ENCODE measurements around the gene GTF3C6. TPM values are rescaled to one million over a fixed set of nuclear protein-coding genes. Genes with fewer than 3 reads are reported as not detected.

Gene GTF3C6
- total and polyA plus RNA-seq, 11 donors, result 55.4 to 154 (median 104) TPM

- intact Hi-C loops (cut with DNase I), result no loop called here
- DNase-seq, result no peak
Observed at GRCh38 chr6:110934381-110934898, 24.1 kb upstream of the GTF3C6 start.

GRCh38 chr6:110935171-110935570, 23.3 kb upstream of the GTF3C6 start:
- H3K36me3 ChIP-seq, result no peaks in the 10 kb centered on the region
- H3K9me3 ChIP-seq, result no peaks in the 10 kb centered on the region
- no peak for DNase-seq
- no peaks in the 10 kb centered on the region for H3K27me3 ChIP-seq
- no peak overlapping the region for H3K27ac ChIP-seq
- intact Hi-C loops (cut with DNase I), result no loop called here
- TF ChIP-seq CTCF (IDR thresholded peaks at IDR 0.05) (no peak), POLR2A (IDR thresholded peaks at IDR 0.05) (no peak)
- no peak overlapping the region for H3K4me3 ChIP-seq
- ATAC-seq, result no peak
- H3K4me1 ChIP-seq, result peaks cover 0 to 14% (median 0%) of the 10 kb centered on the region in 12 donors
- 90 to 96% (median 94%) methylated on average over 6 of the region's 6 CpGs for WGBS, 4 donors

More at GRCh38 chr6:110934381-110934898, 24.1 kb upstream of the GTF3C6 start:
- no peaks in the 10 kb centered on the region for H3K9me3 ChIP-seq
- no peaks in the 10 kb centered on the region for H3K36me3 ChIP-seq
- H3K4me1 ChIP-seq, result peaks cover 0 to 14% (median 0%) of the 10 kb centered on the region in 12 donors
- peak overlapping the region in 1 of 12 donors; percentile 42 for H3K27ac ChIP-seq
- no peaks in the 10 kb centered on the region for H3K27me3 ChIP-seq
- no peak for ATAC-seq
- H3K4me3 ChIP-seq, result no peak overlapping the region
- TF ChIP-seq POLR2A (IDR thresholded peaks at IDR 0.05), result no peak
- no peak for TF ChIP-seq CTCF (IDR thresholded peaks at IDR 0.05)
- WGBS, 4 donors, result 67 to 77% (median 74%) methylated on average over 1 of the region's 1 CpG

- no peak for ATAC-seq
- H3K4me3 ChIP-seq, result no peak overlapping the region
- no peaks in the 10 kb centered on the region for H3K9me3 ChIP-seq
- no peaks in the 10 kb centered on the region for H3K36me3 ChIP-seq
- H3K4me1 ChIP-seq, result peaks cover 0 to 14% (median 0%) of the 10 kb centered on the region in 12 donors
- H3K27me3 ChIP-seq, result no peaks in the 10 kb centered on the region
- TF ChIP-seq CTCF (IDR thresholded peaks at IDR 0.05) (no peak), POLR2A (IDR thresholded peaks at IDR 0.05) (no peak)
- H3K27ac ChIP-seq, result no peak overlapping the region
- 94 to 99% (median 96%) methylated on average over 6 of the region's 6 CpGs for WGBS, 4 donors
- no peak for DNase-seq
- intact Hi-C loops (cut with DNase I), result no loop called here
Observed at GRCh38 chr6:110938171-110938570, 20.3 kb upstream of the GTF3C6 start.

- Histone ChIP-seq H3K36me3 (no peaks in the 10 kb centered on the region), H3K4me1 (peaks cover 0 to 9% (median 0%) of the 10 kb centered on the region in 12 donors), H3K27me3 (no peaks in the 10 kb centered on the region), H3K9me3 (no peaks in the 10 kb centered on the region), H3K27ac (no peak overlapping the region), H3K4me3 (no peak overlapping the region)
- DNase-seq (no peak), ATAC-seq (no peak)
- TF ChIP-seq POLR2A (IDR thresholded peaks at IDR 0.05) (no peak), CTCF (IDR thresholded peaks at IDR 0.05) (no peak)
- WGBS, 4 donors, result 84 to 87% (median 85%) methylated on average over 8 of the region's 8 CpGs
- intact Hi-C loops (cut with DNase I), result no loop called here
Observed at GRCh38 chr6:110939429-110940200, 18.9 kb upstream of the GTF3C6 start.

All from heart left ventricle (tissue), 16 donors.